CD4-positive, alpha-beta T cell treated with Interleukin-15 for 1 hour (primary cell): ENCODE data around the gene FHAD1.
"Not testable (repeated sequence)": the region's sequence is repeated elsewhere in the genome, so short reads cannot be mapped to it uniquely, and the experiment has no call there.

Experiments used
- DNase-seq: peaks from one replicate; pipeline ENCODE4 v3.0.0-alpha.2; 2020

FHAD1 gene

GRCh38 chr1:15381805-15382204, 134.8 kb downstream of the FHAD1 start:
- DNase-seq = no peak

DNA sequence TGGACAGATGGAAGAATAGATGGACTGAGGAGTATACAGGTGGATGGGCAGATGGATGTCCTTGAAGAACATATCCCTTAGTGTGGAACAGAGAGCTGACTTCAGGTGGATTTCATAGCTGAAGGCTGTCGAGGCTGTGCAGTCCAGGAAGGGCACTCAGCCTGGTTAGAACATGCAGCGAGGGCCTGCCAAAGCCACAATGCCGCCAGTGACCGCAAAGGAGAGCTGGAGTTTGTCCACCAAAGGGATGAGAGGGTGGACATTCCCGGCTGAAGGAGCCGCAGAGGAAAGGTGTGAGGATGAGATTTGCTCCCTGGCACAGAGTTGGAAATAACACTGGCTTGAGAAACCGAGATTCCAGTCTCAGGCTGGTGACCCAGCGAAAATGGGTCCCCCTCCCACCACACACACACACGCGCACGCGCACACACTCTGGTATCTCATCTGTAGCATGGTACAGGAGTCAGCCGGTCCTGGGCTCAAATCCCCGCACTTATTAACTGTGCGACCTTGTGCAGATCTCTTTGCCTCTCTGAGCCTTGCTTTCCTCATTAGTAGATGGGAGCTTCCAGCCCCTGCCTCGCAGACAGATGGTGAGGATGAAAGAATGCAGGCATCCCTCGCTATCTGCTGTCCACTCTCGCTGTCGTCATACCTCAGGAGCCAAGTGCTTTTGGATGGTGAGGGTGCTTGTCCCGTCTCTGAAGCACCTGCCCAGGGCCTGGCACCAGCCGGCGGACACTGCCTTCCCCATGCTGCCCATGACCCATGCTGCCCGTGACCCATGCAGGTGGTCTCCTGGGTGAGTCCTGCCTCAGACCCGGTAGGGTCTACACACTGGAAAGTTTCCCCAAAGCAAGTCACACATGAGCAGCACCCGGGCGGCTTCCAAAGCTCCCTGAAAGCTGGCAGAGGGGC, 135.8 kb downstream of the FHAD1 start:
- DNase-seq = no peak

DNA sequence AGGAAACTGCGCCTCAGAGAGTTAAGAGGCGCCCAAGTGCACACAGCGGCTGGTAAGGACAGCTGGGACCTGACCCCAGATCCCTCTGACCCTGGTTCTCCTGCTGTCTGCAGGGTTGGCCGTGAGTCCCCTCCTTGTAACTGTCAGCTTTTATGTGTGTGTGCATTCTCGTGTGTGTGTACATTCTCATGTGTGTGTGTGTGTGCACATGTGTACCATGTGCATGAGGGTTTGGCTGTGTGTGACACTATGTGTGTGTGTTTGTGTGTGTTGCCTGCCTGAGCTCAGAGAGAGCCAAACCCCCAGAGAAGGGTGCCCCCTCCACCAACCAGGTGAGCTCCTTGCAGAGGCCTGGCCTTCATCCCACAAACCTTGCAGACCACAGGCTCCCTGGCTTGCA, 136.8 kb downstream of the FHAD1 start:
- DNase-seq = no peak

DNA sequence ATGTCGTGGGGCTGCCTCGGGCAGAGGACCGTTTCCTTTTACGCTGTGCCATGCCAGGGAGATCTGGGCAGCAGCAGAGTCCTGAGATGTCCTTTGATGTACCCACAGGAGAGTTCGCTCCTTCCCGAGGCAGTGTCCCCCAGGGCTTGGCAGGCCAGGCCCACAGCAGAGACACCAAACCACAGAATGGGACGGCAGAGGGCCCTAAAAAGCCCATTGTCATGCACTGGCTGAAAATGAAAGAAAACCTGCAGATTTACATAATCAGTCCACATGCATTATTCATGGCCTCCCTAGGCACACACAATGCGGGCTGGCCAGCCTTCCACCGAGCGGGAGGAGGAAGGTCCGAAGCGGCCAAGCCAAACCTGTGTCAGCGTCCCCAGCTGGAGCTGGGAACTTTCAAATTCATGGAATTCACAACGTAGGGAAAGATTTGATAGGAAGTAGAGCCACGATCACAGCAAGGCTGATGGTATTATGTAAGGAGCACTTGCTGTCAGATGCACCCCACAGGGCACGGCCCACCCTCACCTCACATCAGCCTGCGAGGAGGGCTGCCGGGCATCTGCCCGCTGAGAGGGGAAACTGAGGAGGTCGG, 137.4 kb downstream of the FHAD1 start:
- DNase-seq = no peak

- no peak for DNase-seq
These were observed 138.4 kb downstream of the FHAD1 start for GRCh38 chr1:15385420-15385819.

- no peak for DNase-seq
These were observed 139.2 kb downstream of the FHAD1 start for GRCh38 chr1:15386164-15386749.

- DNase-seq = no peak
These were observed 141.3 kb downstream of the FHAD1 start for GRCh38 chr1:15388201-15388880.

DNA sequence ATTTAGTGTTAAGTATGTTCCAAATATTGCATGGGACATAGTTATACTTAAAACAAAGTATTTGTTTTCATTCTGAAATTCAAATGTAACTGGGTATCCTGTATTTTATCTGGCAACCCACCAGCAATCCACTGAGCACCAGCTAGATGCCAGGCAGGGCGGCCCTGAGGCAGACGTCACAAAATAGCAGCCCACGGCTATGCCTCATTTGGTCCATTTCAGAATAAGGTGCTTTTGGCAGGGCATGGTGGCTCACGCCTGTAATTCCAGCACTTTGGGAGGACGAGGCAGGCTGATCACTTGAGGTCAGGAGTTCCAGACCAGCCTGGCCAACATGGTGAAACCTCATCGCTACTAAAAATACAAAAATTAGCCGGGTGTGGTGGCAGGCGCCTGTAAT, 142.8 kb downstream of the FHAD1 start:
- not testable (repeated sequence) for DNase-seq

- no peak for DNase-seq
These were observed 143.6 kb downstream of the FHAD1 start for GRCh38 chr1:15390667-15391066.

- DNase-seq = no peak
These were observed 144.3 kb downstream of the FHAD1 start for GRCh38 chr1:15391366-15391765.

GRCh38 chr1:15393475-15394257, 146.6 kb downstream of the FHAD1 start:
- DNase-seq = no peak

GRCh38 chr1:15394258-15394690, 147.3 kb downstream of the FHAD1 start:
- DNase-seq = no peak

DNA sequence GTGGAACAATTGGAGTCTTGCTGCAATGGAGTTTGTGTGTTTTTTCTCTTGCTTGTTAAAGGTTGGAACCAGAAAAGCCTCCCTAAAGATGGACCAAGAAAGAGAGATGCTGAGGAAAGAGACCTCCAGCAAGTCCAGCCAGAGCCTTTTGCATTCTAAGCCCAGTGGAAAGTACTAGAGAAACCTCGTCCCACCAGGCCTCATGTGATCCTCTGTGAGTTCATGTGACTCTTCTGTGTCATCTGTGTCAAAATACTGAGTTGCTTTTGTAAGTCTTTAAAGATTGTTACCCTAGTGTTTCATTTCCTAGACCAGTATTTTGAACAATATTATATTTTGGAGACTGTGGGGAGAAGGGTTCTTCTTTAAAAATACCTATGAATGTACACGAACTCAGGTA, 150.2 kb downstream of the FHAD1 start:
- DNase-seq = no peak

DNA sequence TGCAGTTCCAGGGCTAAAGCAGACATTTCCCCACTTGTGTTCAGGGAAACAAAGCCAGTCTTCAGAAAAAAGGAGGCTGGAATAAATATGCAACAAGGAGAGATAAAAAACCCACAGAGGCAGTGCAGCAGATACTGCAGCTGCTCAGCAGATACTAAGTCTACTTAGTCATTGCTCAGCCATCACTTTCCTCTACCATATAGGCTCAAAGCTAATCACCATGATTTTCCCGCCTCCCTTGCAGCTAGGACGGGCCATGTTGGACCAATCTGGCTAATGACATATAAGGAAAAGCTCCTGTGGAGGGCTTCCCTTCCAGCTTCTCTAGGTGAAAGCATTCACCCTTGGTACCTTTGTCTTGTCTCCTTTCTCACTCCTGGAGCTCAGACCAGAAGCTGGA, 152.7 kb downstream of the FHAD1 start:
- DNase-seq = no peak

GRCh38 chr1:15400627-15401026, 153.6 kb downstream of the FHAD1 start:
- no peak for DNase-seq

DNA sequence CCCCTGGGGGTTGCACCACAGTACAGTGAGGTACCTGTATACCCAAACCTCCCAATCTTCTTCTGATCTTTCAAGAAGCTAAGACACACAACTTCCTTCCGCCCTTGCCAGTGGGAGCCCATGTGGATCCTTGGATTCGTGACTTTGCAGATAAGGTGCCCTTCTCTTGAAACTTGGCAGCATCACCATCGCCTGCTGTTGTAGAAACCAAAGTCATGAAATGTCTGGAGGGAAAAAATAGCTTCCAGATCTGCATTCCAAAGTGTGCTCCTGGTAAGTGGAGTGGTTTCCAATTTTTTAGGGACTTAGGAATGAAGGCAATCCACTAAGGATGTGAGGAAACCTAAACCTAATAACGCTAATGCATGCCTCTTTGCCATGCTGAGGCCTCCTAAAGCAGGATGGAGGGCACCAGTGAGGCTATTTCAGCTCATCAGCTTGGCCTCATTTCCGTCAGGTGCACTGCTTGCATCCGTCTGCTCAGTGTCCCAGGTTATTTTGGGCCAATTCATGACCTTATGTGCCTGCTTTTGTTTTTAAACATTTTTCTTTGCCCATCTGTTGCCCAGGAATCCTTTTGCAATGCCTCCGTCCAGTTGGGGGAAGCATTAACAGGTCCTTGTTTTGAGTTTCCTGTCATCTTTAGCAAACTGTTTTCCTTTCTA, 154.5 kb downstream of the FHAD1 start:
- DNase-seq = no peak

GRCh38 chr1:15402809-15403450, 155.9 kb downstream of the FHAD1 start:
- no peak for DNase-seq

DNA sequence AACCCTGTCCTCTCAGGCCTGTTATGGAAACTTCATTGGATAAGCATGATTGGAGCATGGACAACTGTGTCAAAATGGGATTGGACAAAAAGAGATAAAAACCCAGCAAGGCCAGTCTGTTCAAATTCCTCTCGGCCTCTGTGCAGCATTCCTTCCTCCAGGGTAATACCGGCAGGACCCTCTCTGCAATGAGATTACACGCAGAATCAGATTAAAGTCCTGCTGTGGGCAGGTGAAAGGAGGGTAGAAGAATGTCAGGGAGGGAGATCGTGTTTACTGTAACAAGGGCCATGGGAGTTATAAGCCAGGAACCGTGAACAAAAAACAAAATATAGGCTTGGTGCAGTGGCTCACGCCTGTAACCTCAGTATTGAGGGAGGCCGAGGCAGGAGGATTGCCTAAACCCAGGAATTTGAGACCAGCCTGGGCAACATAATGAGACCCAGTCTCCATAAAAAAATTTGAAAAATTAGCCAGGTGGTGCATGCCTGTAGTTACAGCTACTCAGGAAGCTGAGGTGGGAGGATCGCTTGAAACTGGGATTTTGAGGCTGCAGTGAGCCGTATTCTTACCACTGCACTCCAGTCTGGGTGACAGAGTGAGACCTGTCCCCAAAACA, 157.0 kb downstream of the FHAD1 start:
- no peak for DNase-seq

- DNase-seq = no peak
These were observed 158.3 kb downstream of the FHAD1 start for GRCh38 chr1:15405106-15405850.
